Heart left ventricle (tissue), 13 donors: Measurements from ENCODE around the gene ENOX1.

ENCODE experiments used
- POLR2A ChIP-seq, 2 donors: fragments of 450-650 bp; IDR thresholded peaks; one replicate each; pipeline ENCODE4 v1.6.1; 2017; ENCODE audit warnings: antibody characterized with exemption in 2 of 2, mild to moderate bottlenecking in 2 of 2, moderate library complexity in 2 of 2
- TF ChIP-seq, protein P1 (sequence below), 12 donors: fragments of 200-600 bp; sonication (generic) in 4 of 12; IDR thresholded peaks; one replicate each; pipeline versions ENCODE4 v1.5.0 to v1.8.0; 2018 to 2022; ENCODE audit warnings: antibody characterized with exemption in 12 of 12, mild to moderate bottlenecking in 5 of 12
- donor health status: ischemic (EF 13 %, LVEDD 7.1; RV severe dilation, severe dysfunction).
- donor health status: DM: no; HTN: yes; CAD: no.
- donor health status: DM: no; HTN: no; CAD: no.
- donor health status: ischemic (EF 25% LVEDD 6.9; RV normal size, moderate dysfunction).
- donor health status: ischemic (EF 25% LVEDD 5.7; RV mildly dilated, moderate dysfunction).
- donor health status: ischemic (EF 35%, LVEDD 5.7; RV mildly dilated, moderate dysfunction).
- donor health status: nonischemic (EF 11% LVEDD 7.7; RV severe dilation, severe dysfunction).
- donor health status: DM: yes; HTN: yes; CAD: no.
- donor health status: PGD.
- donor health status: ischemic (EF 29% LVEDD 5.4; RV normal size, mild dysfunction).
- donor health status: nonischemic (EF 23%, LVEDD 6.1; RV moderate dilation, normal function).

DNA sequence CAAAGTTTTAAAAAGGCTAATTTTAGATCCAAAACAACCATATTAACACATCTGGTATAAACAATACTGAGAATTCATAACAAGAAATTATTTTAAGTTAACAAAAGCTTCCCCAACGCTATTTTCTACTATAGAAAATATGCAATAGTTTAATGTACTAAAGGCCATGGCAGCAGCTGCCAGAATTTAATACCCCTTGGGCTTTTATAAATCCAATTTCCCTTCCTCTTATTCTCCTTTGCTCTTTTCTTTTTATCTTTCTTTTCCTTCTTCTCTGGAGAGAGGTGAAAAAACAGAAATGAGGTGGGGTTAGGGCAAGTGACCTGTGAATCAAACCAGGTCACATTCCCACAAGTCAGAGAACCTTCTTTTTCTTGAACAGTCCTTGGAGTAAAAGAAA lies 58.9 kb downstream of the ENOX1 start:
- TF ChIP-seq, protein P1, sequence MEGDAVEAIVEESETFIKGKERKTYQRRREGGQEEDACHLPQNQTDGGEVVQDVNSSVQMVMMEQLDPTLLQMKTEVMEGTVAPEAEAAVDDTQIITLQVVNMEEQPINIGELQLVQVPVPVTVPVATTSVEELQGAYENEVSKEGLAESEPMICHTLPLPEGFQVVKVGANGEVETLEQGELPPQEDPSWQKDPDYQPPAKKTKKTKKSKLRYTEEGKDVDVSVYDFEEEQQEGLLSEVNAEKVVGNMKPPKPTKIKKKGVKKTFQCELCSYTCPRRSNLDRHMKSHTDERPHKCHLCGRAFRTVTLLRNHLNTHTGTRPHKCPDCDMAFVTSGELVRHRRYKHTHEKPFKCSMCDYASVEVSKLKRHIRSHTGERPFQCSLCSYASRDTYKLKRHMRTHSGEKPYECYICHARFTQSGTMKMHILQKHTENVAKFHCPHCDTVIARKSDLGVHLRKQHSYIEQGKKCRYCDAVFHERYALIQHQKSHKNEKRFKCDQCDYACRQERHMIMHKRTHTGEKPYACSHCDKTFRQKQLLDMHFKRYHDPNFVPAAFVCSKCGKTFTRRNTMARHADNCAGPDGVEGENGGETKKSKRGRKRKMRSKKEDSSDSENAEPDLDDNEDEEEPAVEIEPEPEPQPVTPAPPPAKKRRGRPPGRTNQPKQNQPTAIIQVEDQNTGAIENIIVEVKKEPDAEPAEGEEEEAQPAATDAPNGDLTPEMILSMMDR (IDR thresholded peaks at IDR 0.05) = no peak
- TF ChIP-seq POLR2A (IDR thresholded peaks at IDR 0.05) = no peak
